GM12891 (cell line): ENCODE measurements around the gene ADGRV1.
"Not testable (repeated sequence)": the region's sequence is repeated elsewhere in the genome, so short reads cannot be mapped to it uniquely, and the experiment has no call there.

Experiments
- DNase-seq: peaks from one replicate; pipeline ENCODE4 v3.0.0; 2011; ENCODE audit warnings: low spot score; ENCODE audit not compliant: insufficient read length
- FAIRE-seq: peaks from 2 replicates; lab custom pipeline; 2011; peaks lifted over from hg19 to GRCh38; lab: Jason Lieb, UNC
- PAX5 ChIP-seq: IDR thresholded peaks from 2 replicates; pipeline ENCODE4 v1.6.1; 2011; ENCODE audit warnings: low read length, moderate library complexity, mild to moderate bottlenecking; ENCODE audit not compliant: insufficient read depth, severe bottlenecking
- POLR2A ChIP-seq: IDR thresholded peaks from 2 replicates; pipeline ENCODE4 v1.6.1; 2011; ENCODE audit warnings: low read depth, low read length, control low read depth
- POLR2AphosphoS5 ChIP-seq: IDR thresholded peaks from 2 replicates; pipeline ENCODE4 v1.6.1; 2011; ENCODE audit warnings: low read depth, low read length, control low read depth
- POU2F2 ChIP-seq: IDR thresholded peaks from 2 replicates; pipeline ENCODE4 v1.6.1; 2011; ENCODE audit warnings: low read depth, mild to moderate bottlenecking, control low read depth, low read length, moderate library complexity
- SPI1 ChIP-seq: IDR thresholded peaks from 2 replicates; pipeline ENCODE4 v1.6.1; 2011; ENCODE audit warnings: low read depth, low read length, control low read depth
- TAF1 ChIP-seq: IDR thresholded peaks from 2 replicates; pipeline ENCODE4 v1.6.1; 2011; ENCODE audit warnings: low read depth, low read length, control low read depth

Gene ADGRV1

DNA sequence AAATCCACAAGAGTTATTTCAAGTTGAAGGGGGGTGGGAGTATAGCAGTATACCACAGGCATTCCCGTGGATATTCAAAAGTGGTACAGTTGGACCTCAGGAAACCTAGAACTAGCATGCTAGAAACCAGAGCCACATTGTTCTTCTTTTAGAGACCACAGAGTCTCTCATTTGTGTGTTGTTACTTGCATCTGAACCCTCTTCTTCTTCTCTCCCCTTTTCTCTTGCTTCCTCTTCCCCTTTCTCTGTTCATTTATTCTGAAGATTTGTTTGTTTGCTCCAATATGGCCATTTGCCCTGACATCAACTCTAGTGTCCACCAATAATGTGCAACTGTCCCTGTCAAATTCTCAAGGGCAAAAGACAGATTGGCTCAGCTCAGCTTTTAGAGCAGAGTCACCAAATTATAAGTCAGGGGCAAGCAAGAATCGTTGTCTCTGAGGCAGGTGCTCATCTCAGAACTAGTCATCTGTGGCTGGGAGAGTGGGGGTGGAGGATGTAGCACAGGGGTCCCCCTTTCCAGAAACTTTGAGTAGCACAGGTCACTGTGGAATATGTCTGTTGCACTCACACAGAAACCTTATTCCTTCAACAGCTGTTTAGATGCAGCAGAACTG is 503.5 kb downstream of the ADGRV1 start:
- DNase-seq (no peak), FAIRE-seq (no peak)
- TF ChIP-seq POLR2AphosphoS5, result no peak
- TF ChIP-seq POLR2A, result no peak
- no peak for TF ChIP-seq TAF1
- TF ChIP-seq SPI1, result peak; percentile 55
- no peak for TF ChIP-seq PAX5

DNA sequence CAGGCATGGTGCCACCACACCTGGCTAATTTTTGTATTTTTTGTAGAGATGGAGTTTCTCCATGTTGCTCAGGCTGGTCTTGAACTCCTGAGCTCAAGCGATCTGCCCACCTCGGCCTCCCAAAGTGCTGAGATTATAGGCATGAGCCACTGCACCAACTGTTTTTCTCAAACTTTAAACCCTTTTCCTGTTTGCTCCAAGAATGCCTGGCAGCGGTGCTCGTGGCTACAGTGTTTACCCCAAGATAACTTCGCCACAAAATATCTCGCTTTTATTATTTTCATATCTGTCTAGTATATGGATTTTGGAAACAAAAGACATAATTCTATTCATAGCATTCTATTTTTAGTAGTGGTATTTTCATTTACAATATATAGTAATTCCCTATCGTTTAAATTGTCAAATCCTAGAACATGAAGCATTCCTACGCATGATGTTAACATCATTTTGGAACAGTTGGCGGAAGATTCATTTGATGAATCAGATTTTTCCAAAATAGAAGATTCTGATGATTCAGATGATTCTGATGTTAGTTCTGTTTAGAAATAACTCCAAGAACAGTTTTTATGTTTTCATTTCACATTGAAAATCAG is 504.6 kb downstream of the ADGRV1 start:
- not testable (repeated sequence) for DNase-seq, FAIRE-seq

DNA sequence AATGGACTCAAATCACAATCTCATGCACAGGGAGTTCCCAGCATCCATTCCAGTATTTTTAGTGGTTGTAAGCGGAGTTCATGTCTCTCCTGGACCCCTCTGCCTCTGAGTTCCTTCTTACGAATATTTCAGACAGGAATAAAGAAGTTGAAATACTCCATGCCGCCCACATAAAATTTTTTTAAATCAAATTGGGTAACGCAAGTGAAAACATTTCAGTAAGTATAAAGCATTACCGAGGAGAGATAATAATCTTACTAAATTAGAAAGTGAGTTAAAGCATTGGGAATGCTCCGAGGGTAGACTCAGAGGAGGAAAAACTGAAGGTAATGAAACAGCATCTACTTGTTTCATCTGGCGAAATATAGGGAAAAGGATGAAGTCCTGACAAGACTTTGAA is 506.9 kb downstream of the ADGRV1 start:
- no peak for FAIRE-seq
- DNase-seq, result no peak
- TF ChIP-seq POLR2A, result no peak

DNA sequence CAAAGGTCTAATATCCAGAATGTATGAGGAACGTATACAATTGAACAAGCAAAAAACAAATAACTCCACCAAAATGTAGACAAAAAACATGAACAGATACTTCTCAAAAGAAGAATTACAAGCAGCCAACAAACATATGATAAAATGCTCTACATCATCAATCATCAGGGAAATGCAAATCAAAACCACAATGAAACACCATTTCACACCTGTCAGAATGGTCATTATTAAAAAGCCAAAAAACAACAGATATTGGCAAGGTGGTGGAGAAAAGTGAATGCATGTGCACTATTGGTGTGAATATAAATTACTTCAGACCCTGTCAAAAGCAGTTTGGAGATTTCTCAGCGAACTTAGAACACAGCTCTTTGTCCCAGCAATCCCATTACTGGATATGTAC is 510.8 kb downstream of the ADGRV1 start:
- TF ChIP-seq TAF1 (no peak), POU2F2 (no peak), PAX5 (no peak), POLR2AphosphoS5 (no peak), SPI1 (no peak), POLR2A (no peak)
- FAIRE-seq, result no peak

DNA sequence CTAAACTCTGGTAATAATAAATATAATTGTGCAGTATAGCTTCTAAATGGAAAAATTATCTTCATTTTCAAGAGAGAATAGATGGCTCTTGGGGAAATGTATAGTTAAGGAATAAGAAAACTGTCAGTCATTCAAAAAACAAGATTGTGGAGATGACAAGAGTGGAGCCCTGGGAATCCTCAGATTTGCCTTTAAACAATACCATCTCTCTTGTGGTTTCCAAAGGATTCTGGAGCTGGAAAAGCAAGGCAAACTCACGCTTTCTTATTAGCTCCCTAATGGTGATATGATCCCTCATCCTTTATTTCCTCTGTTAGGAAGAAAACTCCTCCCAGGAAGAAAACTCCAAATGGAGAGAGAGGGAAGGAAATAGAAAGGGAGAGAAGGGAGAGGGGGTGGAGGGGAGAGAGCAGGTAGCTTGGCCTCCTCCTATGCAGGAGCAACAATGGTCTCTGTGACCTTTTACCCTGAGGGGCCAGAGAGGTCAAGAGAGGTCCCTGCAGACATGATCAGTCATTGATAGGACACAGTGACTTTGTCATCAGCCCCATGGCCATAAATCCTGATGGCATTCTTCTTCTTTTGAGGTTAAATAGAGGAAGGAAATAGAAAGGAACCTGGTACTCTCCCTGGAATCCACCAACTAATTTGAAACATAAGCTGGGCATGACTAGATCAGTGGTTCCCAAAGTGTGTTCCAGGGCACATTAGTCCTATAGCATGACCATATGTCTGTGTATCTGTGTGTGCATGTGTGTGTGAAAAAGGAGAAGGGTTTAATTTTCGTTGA is 512.4 kb downstream of the ADGRV1 start:
- FAIRE-seq, result no peak
- TF ChIP-seq TAF1, result no peak
- TF ChIP-seq POLR2A, result no peak
- TF ChIP-seq POLR2AphosphoS5, result no peak
- no peak for TF ChIP-seq PAX5
- TF ChIP-seq POU2F2, result no peak
- TF ChIP-seq SPI1, result no peak

More for the DNA sequence above, 510.8 kb downstream of the ADGRV1 start:
- DNase-seq, result no peak

DNA sequence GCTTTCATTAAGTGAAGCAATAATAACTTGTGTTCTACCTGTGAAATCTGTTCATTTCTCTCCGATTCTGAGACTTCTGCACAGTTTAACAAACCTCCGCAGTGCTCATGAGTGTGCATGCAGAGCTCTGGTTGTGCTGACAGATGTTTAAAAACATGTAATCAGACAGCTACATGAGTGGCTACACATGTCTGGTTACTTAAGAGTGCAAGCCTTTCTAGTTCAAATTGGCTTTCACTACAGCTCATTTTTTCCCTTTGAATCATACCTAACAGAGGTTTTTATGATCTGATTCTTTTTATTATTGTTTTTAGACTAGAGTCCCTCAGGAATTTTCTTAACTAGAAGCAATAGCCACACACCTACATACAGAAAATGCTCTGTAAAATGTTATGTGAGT is 514.3 kb downstream of the ADGRV1 start:
- FAIRE-seq, result no peak
- DNase-seq, result no peak
- no peak for TF ChIP-seq PAX5
- no peak for TF ChIP-seq POU2F2
- TF ChIP-seq POLR2AphosphoS5, result no peak
- TF ChIP-seq POLR2A, result no peak
- TF ChIP-seq TAF1, result no peak
- no peak for TF ChIP-seq SPI1

More for the DNA sequence above, 512.4 kb downstream of the ADGRV1 start:
- DNase-seq, result no peak

DNA sequence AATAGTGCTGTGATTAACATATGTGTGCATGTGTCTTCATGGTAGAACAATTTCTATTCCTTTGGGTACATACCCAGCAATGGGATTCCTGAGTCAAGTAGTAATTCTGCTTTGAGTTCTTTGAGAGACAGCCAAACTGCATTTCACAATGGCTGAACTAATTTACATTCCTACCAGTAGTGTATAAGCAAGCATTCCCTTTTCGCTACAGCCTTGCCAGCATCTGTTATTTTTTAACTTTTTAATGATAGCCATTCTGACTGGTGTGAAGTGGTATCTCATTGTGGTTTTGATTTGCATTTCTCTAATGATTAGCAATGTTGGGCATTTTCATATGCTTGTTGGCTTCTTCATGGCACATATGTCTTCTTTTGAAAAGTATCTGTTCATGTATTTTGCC is 516.0 kb downstream of the ADGRV1 start:
- DNase-seq (no peak), FAIRE-seq (no peak)

DNA sequence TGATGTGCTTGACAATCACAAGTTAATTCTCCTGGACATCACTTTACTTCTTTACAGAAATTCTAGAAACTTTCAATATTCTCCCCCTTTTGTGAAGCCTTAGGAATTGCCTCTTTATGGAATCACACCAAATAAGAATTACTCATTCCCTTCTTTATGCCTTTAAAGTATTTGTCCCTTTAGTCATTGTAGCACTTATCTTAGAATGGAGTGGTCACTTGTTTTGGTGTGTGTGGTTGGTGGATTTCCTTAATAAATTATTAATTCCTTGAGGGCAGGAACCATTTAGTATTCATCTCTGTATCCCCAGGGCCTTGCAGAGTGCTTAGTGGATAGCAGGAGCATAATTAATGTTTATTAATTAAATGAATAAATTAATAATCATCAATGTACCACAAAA is 517.5 kb downstream of the ADGRV1 start:
- TF ChIP-seq TAF1, result no peak
- no peak for TF ChIP-seq SPI1
- TF ChIP-seq PAX5, result no peak
- no peak for TF ChIP-seq POLR2AphosphoS5
- TF ChIP-seq POU2F2, result no peak
- no peak for TF ChIP-seq POLR2A
- FAIRE-seq (no peak), DNase-seq (no peak)

More for the DNA sequence above, 516.0 kb downstream of the ADGRV1 start:
- no peak for TF ChIP-seq TAF1
- TF ChIP-seq POLR2AphosphoS5, result no peak
- no peak for TF ChIP-seq SPI1
- TF ChIP-seq POLR2A, result no peak
- TF ChIP-seq POU2F2, result no peak
- TF ChIP-seq PAX5, result no peak

DNA sequence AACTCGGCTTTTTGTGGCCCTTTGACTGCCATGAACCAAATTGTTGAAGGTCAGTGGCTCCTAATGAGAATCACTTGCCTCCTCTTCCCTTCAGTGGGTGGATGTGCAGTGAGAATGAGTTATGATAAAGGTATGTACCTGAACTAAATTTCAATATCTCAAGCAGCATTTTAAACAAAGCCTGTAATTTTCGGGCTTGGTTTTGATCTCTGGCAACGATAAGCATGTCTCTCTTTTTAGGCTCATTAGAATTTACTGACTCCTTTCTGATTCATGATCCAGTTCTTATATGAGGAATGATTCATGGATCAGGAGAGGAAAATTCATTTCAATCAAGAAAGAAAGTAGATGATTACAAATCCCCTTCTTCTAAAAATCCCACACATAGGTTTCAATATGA is 519.0 kb downstream of the ADGRV1 start:
- DNase-seq (no peak), FAIRE-seq (no peak)
- no peak for TF ChIP-seq PAX5
- no peak for TF ChIP-seq POLR2AphosphoS5
- TF ChIP-seq TAF1, result no peak

DNA sequence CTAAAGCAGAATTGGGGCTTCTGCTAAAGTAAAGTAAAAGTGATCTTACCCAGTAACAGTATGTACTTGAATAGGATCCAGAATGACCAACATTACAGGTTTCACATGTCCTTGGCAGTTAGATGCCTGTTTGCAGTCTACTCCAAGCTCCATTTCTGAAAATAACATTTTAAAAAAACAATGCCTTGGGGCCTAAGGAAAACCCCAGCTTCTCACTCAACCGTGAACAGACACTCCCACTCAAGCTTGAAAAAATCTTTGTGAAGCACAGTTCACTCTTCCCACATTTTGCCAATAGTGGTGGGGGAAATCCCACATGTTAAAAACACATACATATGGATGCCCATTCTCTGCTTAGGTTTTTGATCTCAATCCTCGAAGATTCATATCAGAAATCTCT is 520.4 kb downstream of the ADGRV1 start:
- peak; percentile 78 for FAIRE-seq
- no peak for DNase-seq
- TF ChIP-seq SPI1, result no peak
- no peak for TF ChIP-seq POLR2A
- TF ChIP-seq POU2F2, result no peak
- TF ChIP-seq TAF1, result no peak

DNA sequence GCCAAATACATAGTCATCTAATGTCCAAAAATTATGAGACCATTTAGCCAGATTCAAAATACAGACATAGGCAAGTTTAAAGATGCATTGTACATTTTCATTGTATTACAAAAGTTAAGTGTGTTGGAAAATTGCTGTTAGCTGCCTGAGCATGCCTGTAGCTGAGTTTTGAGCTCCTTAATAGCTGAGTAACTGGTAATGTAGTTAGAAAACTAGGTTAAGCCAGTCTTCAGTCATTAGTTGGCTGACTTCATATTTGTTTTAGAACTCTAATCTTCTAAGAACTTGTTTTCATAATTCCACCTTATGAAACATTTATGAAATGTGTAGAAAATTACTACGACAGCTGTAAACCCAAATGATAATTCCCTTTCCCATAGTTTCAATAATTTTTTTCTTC is 531.2 kb downstream of the ADGRV1 start:
- FAIRE-seq (no peak), DNase-seq (no peak)
- no peak for TF ChIP-seq SPI1
- no peak for TF ChIP-seq POLR2AphosphoS5
- no peak for TF ChIP-seq POLR2A
- TF ChIP-seq TAF1, result no peak
- TF ChIP-seq POU2F2, result no peak
